GM20000 (cell line): Measurements from ENCODE around the gene ELMO1.
A peak's percentile ranks its signal among the peaks of the same experiment; 100 is the strongest.

Experiments used
- DNase-seq: peaks from one replicate; pipeline ENCODE4 v3.0.0; 2012; ENCODE audit warnings: low spot score
- TF ChIP-seq, protein P1 (sequence below): IDR thresholded peaks from 2 replicates; pipeline ENCODE4 v1.5.1; 2012; ENCODE audit warnings: mild to moderate bottlenecking, control low read depth; ENCODE audit errors: extremely low read depth, missing control alignments

Gene ELMO1

DNA sequence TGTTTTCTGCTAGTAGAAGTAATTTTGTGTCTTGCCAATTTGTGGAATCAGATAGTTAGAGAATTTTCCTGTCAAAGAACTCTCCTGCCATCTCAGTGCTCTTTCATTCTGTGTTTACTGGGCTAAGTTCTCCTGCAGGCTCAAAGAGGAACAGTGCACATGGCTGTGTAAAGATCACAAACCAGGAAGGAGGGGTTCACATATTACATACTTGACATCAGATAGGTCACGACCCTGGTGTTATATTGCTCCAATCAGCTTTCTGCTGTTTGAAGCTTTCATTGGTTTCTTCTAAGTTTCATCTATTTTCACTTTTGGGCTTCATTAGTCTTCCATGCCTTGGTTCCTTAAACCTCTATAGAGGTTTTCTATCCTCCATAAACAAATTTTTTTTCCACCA is 13.5 kb upstream of the ELMO1 start:
- TF ChIP-seq, protein P1, sequence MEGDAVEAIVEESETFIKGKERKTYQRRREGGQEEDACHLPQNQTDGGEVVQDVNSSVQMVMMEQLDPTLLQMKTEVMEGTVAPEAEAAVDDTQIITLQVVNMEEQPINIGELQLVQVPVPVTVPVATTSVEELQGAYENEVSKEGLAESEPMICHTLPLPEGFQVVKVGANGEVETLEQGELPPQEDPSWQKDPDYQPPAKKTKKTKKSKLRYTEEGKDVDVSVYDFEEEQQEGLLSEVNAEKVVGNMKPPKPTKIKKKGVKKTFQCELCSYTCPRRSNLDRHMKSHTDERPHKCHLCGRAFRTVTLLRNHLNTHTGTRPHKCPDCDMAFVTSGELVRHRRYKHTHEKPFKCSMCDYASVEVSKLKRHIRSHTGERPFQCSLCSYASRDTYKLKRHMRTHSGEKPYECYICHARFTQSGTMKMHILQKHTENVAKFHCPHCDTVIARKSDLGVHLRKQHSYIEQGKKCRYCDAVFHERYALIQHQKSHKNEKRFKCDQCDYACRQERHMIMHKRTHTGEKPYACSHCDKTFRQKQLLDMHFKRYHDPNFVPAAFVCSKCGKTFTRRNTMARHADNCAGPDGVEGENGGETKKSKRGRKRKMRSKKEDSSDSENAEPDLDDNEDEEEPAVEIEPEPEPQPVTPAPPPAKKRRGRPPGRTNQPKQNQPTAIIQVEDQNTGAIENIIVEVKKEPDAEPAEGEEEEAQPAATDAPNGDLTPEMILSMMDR, result no peak
- DNase-seq, result no peak

DNA sequence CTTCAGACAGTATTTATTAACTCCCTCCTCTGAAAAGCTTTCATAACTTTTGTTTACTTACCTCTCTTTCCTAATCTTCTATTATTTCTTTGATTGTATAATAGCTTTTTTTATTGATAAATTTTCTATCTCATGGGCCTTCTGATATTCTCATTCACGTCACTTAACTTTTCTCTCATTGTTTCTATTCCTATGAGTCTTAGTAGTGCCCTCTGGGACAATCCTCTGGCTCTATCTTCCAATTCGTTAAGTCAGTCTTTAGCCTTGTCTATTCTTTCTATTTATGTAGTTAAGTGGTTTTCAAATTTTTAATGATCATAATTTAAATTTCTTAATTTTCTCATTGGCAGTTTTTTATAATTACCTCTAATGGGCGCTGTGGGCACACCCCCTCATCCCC is 6.4 kb upstream of the ELMO1 start:
- DNase-seq, result no peak
- TF ChIP-seq, protein P1, result no peak

DNA sequence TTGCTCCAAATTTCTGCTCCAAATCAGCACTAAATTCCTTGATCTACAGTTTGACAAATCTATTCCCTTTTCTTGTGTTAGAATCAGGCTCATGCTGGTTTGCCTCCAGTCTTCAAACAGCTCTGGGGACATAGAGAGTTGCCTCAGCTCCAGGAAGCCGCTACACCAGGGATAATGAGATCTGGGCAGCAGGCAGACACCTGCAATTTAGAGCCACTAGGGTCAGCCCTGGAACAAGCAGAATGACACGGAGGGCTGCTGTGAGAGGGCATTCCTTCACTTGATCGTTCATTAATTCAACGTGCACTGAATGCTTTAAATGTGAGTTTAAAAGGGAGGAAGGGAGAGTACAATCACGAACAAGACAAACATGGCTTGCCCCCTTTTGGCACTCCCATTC is 3.7 kb upstream of the ELMO1 start:
- TF ChIP-seq, protein P1, result no peak
- DNase-seq, result no peak

DNA sequence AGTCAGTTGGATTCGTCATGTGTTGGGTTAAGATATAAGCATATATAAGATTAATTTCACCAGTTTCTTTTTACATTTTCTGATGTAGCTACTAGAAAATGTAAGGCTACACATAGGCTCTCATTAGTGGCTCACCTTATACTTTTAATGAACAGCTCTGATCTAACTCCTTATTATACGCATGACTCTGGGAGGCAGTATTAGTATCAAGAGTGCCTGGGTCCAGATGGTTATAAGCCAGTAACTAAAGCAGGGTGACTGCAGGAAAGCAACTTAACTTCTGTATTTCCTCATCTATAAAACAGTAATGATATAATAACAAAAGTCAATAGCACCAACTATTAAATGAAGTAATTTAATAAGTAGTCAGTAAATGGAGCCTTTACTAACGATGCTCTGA is 1.4 kb upstream of the ELMO1 start:
- no peak for DNase-seq
- TF ChIP-seq, protein P1, result no peak

DNA sequence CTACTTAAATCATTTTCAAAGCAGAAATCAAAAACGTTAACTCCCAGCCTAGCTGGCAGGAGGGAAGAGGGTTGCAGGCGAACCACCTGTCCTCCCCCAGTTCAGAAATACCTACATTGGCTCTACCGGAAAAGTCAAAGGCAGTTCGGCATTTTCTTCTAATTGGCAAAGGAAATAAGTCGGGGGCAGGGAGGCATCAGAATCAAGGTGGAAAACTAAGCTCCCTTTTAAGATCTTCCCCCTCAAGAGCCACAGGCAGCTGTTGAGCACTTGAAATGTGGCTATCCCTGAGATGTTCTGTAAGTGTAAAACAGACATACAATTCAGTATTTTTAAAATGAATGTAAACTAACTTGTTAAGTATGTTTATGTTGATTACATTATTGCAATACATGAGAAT is 957 bp upstream of the ELMO1 start:
- TF ChIP-seq, protein P1, result no peak
- DNase-seq, result no peak

DNA sequence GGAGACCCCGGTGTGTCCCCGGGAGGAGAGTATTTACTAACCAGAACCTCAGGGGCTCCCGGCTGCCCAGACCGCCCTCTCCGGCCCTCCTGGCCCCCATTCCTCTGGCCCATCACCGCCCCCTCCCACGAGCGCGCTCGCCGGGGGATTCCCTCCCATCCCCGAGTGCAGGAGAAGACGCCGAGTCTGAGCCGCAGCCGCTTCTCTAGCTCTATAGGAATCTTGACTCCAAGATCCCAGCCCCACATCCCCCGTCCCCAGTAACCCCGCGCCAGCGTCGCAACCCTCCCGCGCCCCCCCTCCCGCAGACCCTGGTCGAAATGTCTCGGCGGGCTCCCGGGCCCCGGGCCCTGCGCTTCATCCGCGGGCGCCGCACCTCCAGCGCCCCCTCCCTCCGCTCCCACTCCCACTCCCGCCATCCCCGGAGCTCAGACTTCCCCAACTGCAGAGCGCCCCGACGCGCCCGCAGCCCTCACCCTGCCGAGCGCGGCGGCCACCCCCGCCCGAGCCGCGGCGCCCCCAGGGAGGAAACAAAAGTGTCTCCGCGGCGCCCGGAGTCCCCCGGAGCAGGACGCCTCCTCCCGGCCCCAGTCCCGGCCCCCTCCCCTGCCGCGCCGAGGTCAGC is 541 bp downstream of the ELMO1 start:
- TF ChIP-seq, protein P1, result no peak
- DNase-seq, result peak; percentile 63

DNA sequence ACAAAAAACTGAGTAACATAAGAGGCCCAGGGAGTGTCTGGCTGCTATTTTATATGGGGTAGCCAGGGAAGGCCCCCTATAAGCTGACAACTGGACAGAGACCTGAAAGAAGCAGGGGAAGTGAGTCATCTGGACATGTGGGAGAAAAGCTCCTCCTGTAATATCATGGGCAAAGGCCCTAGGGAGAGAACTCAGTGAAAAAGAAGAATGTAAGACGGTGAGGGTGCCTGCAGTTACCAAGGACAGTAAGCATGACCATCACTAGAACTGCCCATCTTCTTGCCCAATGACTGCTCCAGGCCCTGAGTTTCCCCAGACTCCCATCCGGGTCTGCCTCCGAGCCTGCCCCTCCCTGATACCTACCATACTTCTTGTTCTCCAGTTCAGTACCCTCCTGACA is 2.3 kb downstream of the ELMO1 start:
- no peak for DNase-seq
- TF ChIP-seq, protein P1, result no peak
